WTC11 (cell line): ENCODE measurements around the gene NUAK1.

Experiments
- ELF4 ChIP-seq: sonication (generic); formaldehyde crosslinking; IDR thresholded peaks from 2 replicates; pipeline ENCODE4 v1.8.1; 2022; ENCODE audit warnings: low read depth, mild to moderate bottlenecking, moderate library complexity, missing genetic modification reagents
- JUN ChIP-seq: sonication (generic); formaldehyde crosslinking; IDR thresholded peaks from 2 replicates; pipeline ENCODE4 v1.8.0; 2023; ENCODE audit warnings: mild to moderate bottlenecking, missing genetic modification reagents
- MYBL2 ChIP-seq: sonication (generic); formaldehyde crosslinking; IDR thresholded peaks from 2 replicates; pipeline ENCODE4 v1.8.1; 2023; ENCODE audit warnings: mild to moderate bottlenecking, moderate library complexity, missing genetic modification reagents
- RELA ChIP-seq: sonication (generic); formaldehyde crosslinking; IDR thresholded peaks from 2 replicates; pipeline ENCODE4 v1.8.1; 2022; ENCODE audit warnings: missing genetic modification reagents, mild to moderate bottlenecking, borderline replicate concordance
- TF ChIP-seq, protein P1 (sequence below): fragments of 200-600 bp; IDR thresholded peaks from 2 replicates; pipeline ENCODE4 v1.8.0; 2022; ENCODE audit warnings: antibody characterized with exemption
- TF ChIP-seq, protein P2 (sequence below): sonication (generic); formaldehyde crosslinking; IDR thresholded peaks from 2 replicates; pipeline ENCODE4 v1.8.1; 2023; ENCODE audit warnings: mild to moderate bottlenecking, missing genetic modification reagents, borderline replicate concordance
- TF ChIP-seq, protein P3 (sequence below): sonication (generic); formaldehyde crosslinking; IDR thresholded peaks from 2 replicates; pipeline ENCODE4 v1.8.1; 2023; ENCODE audit warnings: mild to moderate bottlenecking, missing genetic modification reagents
- TF ChIP-seq, protein P4 (sequence below): sonication (generic); formaldehyde crosslinking; IDR thresholded peaks from 2 replicates; pipeline ENCODE4 v1.8.0; 2022; ENCODE audit warnings: mild to moderate bottlenecking, missing genetic modification reagents

DNA sequence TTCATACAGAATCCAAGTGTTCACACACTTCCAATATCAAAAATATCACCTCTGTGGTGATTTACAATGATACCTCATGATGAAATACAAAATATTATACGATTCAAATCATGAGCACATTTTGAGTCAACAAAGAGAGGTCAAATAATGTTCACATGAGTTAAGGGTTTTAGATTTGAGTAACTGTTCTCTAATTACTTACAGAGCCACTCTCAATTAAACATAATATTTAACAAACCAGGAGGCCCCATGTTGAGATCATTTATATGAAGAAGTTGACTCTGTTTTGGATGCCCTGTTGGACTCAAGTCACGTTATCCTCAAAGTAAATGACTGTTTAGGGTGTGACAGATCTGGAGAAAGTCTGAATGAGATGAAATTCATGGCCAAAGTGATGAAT lies 53.5 kb downstream of the NUAK1 start:
- TF ChIP-seq, protein P1, sequence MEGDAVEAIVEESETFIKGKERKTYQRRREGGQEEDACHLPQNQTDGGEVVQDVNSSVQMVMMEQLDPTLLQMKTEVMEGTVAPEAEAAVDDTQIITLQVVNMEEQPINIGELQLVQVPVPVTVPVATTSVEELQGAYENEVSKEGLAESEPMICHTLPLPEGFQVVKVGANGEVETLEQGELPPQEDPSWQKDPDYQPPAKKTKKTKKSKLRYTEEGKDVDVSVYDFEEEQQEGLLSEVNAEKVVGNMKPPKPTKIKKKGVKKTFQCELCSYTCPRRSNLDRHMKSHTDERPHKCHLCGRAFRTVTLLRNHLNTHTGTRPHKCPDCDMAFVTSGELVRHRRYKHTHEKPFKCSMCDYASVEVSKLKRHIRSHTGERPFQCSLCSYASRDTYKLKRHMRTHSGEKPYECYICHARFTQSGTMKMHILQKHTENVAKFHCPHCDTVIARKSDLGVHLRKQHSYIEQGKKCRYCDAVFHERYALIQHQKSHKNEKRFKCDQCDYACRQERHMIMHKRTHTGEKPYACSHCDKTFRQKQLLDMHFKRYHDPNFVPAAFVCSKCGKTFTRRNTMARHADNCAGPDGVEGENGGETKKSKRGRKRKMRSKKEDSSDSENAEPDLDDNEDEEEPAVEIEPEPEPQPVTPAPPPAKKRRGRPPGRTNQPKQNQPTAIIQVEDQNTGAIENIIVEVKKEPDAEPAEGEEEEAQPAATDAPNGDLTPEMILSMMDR: no peak
- TF ChIP-seq, protein P2, sequence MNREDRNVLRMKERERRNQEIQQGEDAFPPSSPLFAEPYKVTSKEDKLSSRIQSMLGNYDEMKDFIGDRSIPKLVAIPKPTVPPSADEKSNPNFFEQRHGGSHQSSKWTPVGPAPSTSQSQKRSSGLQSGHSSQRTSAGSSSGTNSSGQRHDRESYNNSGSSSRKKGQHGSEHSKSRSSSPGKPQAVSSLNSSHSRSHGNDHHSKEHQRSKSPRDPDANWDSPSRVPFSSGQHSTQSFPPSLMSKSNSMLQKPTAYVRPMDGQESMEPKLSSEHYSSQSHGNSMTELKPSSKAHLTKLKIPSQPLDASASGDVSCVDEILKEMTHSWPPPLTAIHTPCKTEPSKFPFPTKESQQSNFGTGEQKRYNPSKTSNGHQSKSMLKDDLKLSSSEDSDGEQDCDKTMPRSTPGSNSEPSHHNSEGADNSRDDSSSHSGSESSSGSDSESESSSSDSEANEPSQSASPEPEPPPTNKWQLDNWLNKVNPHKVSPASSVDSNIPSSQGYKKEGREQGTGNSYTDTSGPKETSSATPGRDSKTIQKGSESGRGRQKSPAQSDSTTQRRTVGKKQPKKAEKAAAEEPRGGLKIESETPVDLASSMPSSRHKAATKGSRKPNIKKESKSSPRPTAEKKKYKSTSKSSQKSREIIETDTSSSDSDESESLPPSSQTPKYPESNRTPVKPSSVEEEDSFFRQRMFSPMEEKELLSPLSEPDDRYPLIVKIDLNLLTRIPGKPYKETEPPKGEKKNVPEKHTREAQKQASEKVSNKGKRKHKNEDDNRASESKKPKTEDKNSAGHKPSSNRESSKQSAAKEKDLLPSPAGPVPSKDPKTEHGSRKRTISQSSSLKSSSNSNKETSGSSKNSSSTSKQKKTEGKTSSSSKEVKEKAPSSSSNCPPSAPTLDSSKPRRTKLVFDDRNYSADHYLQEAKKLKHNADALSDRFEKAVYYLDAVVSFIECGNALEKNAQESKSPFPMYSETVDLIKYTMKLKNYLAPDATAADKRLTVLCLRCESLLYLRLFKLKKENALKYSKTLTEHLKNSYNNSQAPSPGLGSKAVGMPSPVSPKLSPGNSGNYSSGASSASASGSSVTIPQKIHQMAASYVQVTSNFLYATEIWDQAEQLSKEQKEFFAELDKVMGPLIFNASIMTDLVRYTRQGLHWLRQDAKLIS: no peak
- no peak for TF ChIP-seq ELF4 (CRISPR knock-in tag)
- TF ChIP-seq MYBL2 (CRISPR knock-in tag): no peak
- no peak for TF ChIP-seq JUN
- TF ChIP-seq, protein P3, sequence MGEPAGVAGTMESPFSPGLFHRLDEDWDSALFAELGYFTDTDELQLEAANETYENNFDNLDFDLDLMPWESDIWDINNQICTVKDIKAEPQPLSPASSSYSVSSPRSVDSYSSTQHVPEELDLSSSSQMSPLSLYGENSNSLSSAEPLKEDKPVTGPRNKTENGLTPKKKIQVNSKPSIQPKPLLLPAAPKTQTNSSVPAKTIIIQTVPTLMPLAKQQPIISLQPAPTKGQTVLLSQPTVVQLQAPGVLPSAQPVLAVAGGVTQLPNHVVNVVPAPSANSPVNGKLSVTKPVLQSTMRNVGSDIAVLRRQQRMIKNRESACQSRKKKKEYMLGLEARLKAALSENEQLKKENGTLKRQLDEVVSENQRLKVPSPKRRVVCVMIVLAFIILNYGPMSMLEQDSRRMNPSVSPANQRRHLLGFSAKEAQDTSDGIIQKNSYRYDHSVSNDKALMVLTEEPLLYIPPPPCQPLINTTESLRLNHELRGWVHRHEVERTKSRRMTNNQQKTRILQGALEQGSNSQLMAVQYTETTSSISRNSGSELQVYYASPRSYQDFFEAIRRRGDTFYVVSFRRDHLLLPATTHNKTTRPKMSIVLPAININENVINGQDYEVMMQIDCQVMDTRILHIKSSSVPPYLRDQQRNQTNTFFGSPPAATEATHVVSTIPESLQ (CRISPR knock-in tag): no peak
- no peak for TF ChIP-seq RELA (CRISPR knock-in tag)
- TF ChIP-seq, protein P4, sequence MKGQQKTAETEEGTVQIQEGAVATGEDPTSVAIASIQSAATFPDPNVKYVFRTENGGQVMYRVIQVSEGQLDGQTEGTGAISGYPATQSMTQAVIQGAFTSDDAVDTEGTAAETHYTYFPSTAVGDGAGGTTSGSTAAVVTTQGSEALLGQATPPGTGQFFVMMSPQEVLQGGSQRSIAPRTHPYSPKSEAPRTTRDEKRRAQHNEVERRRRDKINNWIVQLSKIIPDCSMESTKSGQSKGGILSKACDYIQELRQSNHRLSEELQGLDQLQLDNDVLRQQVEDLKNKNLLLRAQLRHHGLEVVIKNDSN (CRISPR knock-in tag): no peak
